SK-N-SH (cell line): ENCODE results near the gene TCF3. TPM values are rescaled to one million over a fixed set of nuclear protein-coding genes. Genes with fewer than 3 reads are reported as not detected.
A peak's percentile ranks its signal among the peaks of the same experiment; 100 is the strongest.

Experiments used
- CTCF ChIA-PET: fragments of 300-600, 350-600 bp; formaldehyde crosslinking; extraction: SDS; loops from one replicate; lab custom pipeline; 2021; lab: Yijun Ruan, JAX
- POLR2A ChIA-PET: fragments of 350-600 bp; sonication (Branson Sonifier 250); formaldehyde crosslinking; extraction: SDS; loops from one replicate; lab custom pipeline; 2020; ENCODE audit warnings: antibody characterized with exemption, inconsistent platforms; lab: Yijun Ruan, JAX
- DNase-seq: peaks from one replicate; pipeline ENCODE4 v3.0.0; 2012
- H2AFZ ChIP-seq: fragments of 200-600 bp; sonication (generic); 2 replicates; pipeline ENCODE4 v1.8.1; 2016; ENCODE audit warnings: antibody characterized with exemption, mild to moderate bottlenecking, low read depth
- H3F3A ChIP-seq: fragments of 200-600 bp; sonication (generic); replicated peaks from 2 replicates; pipeline ENCODE3; 2016; ENCODE audit warnings: antibody characterized with exemption, mild to moderate bottlenecking; ENCODE audit not compliant: insufficient read depth
- H3K27ac ChIP-seq, 2 experiments: fragments of 200-500 bp in 1 of 2; fragments of 200-600 bp in 1 of 2; sonication (Bioruptor generic) in 1 of 2; sonication (generic), shearing (Covaris generic) in 1 of 2; 2 replicates each; pipeline versions ENCODE4 v1.5.1 to v1.6.1; 2014 to 2016; ENCODE audit warnings: low read depth in 2 of 2, inconsistent platforms in 1 of 2, low read length in 1 of 2, mild to moderate bottlenecking in 1 of 2, mixed read lengths in 1 of 2
- H3K27me3 ChIP-seq: fragments of 200-600 bp; sonication (generic), shearing (Covaris generic); 2 replicates; pipeline ENCODE4 v1.6.1; 2016; ENCODE audit warnings: mixed run types; ENCODE audit not compliant: insufficient read depth
- H3K36me3 ChIP-seq, 2 experiments: fragments of 200-500 bp in 1 of 2; fragments of 200-600 bp in 1 of 2; sonication (Bioruptor generic) in 1 of 2; sonication (generic) in 1 of 2; replicated peaks in 1 of 2; 2 replicates each; pipeline versions ENCODE3 to v1.5.1; 2014 to 2016; ENCODE audit warnings: low read length in 1 of 2, mild to moderate bottlenecking in 1 of 2; ENCODE audit not compliant: insufficient read depth in 2 of 2, control insufficient read depth in 1 of 2
- H3K4me1 ChIP-seq, 2 experiments: fragments of 200-500 bp in 1 of 2; fragments of 200-600 bp in 1 of 2; sonication (Bioruptor generic) in 1 of 2; sonication (generic), shearing (Covaris generic) in 1 of 2; 2 replicates each; pipeline versions ENCODE4 v1.5.1 to v1.6.1; 2014 to 2016; ENCODE audit warnings: low read depth in 1 of 2, low read length in 1 of 2, mixed run types in 1 of 2; ENCODE audit not compliant: insufficient read depth in 2 of 2, control insufficient read depth in 1 of 2
- H3K4me2 ChIP-seq: fragments of 200-600 bp; sonication (generic), shearing (Covaris generic); 2 replicates; pipeline ENCODE4 v1.6.1; 2017; ENCODE audit warnings: mixed run types
- H3K4me3 ChIP-seq, 2 experiments: fragments of 200-500 bp in 1 of 2; fragments of 200-600 bp in 1 of 2; sonication (Bioruptor generic) in 1 of 2; sonication (generic), shearing (Covaris generic) in 1 of 2; 2 replicates each; pipeline versions ENCODE4 v1.5.1 to v1.8.1; 2014 to 2016; ENCODE audit warnings: low read depth in 2 of 2, inconsistent platforms in 1 of 2, low read length in 1 of 2, mild to moderate bottlenecking in 1 of 2, mixed read lengths in 1 of 2, moderate library complexity in 1 of 2
- H3K79me2 ChIP-seq: fragments of 200-600 bp; sonication (generic); 2 replicates; pipeline ENCODE4 v1.8.1; 2017; ENCODE audit warnings: mild to moderate bottlenecking; ENCODE audit not compliant: insufficient read depth
- H3K9ac ChIP-seq: fragments of 200-600 bp; sonication (generic); 2 replicates; pipeline ENCODE4 v1.6.1; 2017; ENCODE audit warnings: mixed run types
- H3K9me2 ChIP-seq: fragments of 200-600 bp; sonication (generic); 2 replicates; pipeline ENCODE4 v1.6.1; 2017; ENCODE audit warnings: mixed run types
- H3K9me3 ChIP-seq: fragments of 200-600 bp; sonication (generic); 2 replicates; pipeline ENCODE4 v1.6.1; 2017; ENCODE audit warnings: mixed run types, mild to moderate bottlenecking, moderate library complexity
- H4K20me1 ChIP-seq: fragments of 200-600 bp; sonication (generic); 2 replicates; pipeline ENCODE4 v1.6.1; 2017; ENCODE audit warnings: mild to moderate bottlenecking, mixed run types; ENCODE audit not compliant: insufficient read depth
- CHD2 ChIP-seq: fragments of 150-350 bp; IDR thresholded peaks from 2 replicates; pipeline ENCODE4 v1.6.1; 2018; ENCODE audit warnings: low read length; ENCODE audit not compliant: partially characterized antibody
- ELF1 ChIP-seq: IDR thresholded peaks from 2 replicates; pipeline ENCODE4 v1.4.0; 2012
- EZH2phosphoT487 ChIP-seq: fragments of 200-600 bp; sonication (generic); IDR thresholded peaks from 2 replicates; pipeline ENCODE4 v1.6.1; 2017; ENCODE audit warnings: low read depth, mixed run types, mild to moderate bottlenecking, antibody characterized with exemption, moderate library complexity, borderline replicate concordance
- MEF2A ChIP-seq: IDR thresholded peaks from 2 replicates; pipeline ENCODE4 v1.4.0; 2012; ENCODE audit warnings: low read depth, borderline replicate concordance
- MXI1 ChIP-seq: IDR thresholded peaks from 2 replicates; pipeline ENCODE4 v1.6.1; 2012; ENCODE audit warnings: mild to moderate bottlenecking, low read depth, low read length, improper control_type of control experiment
- POLR2AphosphoS5 ChIP-seq: IDR thresholded peaks from 2 replicates; pipeline ENCODE4 v1.6.1; 2012; ENCODE audit warnings: low read depth, low read length
- RAD21 ChIP-seq: IDR thresholded peaks from 2 replicates; pipeline ENCODE4 v1.6.1; 2012; ENCODE audit warnings: mild to moderate bottlenecking, low read length
- RXRA ChIP-seq: IDR thresholded peaks from 2 replicates; pipeline ENCODE4 v1.4.0; 2012; ENCODE audit warnings: low read depth, mild to moderate bottlenecking, borderline replicate concordance
- SIN3A ChIP-seq: IDR thresholded peaks from 2 replicates; pipeline ENCODE4 v1.6.1; 2012; ENCODE audit warnings: low read depth, mild to moderate bottlenecking, low read length, moderate library complexity, borderline replicate concordance
- SMC3 ChIP-seq: IDR thresholded peaks from 2 replicates; pipeline ENCODE4 v1.6.1; 2012; ENCODE audit warnings: low read depth, low read length, improper control_type of control experiment
- TCF12 ChIP-seq: IDR thresholded peaks from 2 replicates; pipeline ENCODE4 v1.4.0; 2012
- TEAD4 ChIP-seq: IDR thresholded peaks from 2 replicates; pipeline ENCODE4 v1.4.0; 2012; ENCODE audit warnings: mild to moderate bottlenecking, borderline replicate concordance; ENCODE audit not compliant: insufficient read depth
- YY1 ChIP-seq: IDR thresholded peaks from 2 replicates; pipeline ENCODE4 v1.4.0; 2012; ENCODE audit warnings: low read depth, mild to moderate bottlenecking
- WGBS: methylation state at CpG from one replicate; pipeline ENCODE4 v1.1.6; 2017; ENCODE audit warnings: low lambda C conversion rate; 5-methylcytosine and 5-hydroxymethylcytosine counted together
- polyA plus RNA-seq, 3 experiments: library from polyadenylated mRNA; depleted of rRNA; stranded (reverse); fragments of >200 nt; gene quantifications; 2 replicates each; pipeline ENCODE4 v1.2.3, GENCODE V29; 2012
- TF ChIP-seq, protein P1 (sequence below): fragments of 200-600 bp; sonication (generic); IDR thresholded peaks from 2 replicates; pipeline ENCODE4 v1.6.1; 2017; ENCODE audit warnings: antibody characterized with exemption, mild to moderate bottlenecking, moderate library complexity
- TF ChIP-seq, protein P2 (sequence below): IDR thresholded peaks from 2 replicates; pipeline ENCODE4 v1.4.0; 2012; ENCODE audit warnings: low read depth, borderline replicate concordance
- TF ChIP-seq, protein P3 (sequence below): IDR thresholded peaks from 2 replicates; pipeline ENCODE4 v1.4.0; 2012; ENCODE audit warnings: low read depth
- TF ChIP-seq, protein P4 (sequence below): fragments of 150-350 bp; IDR thresholded peaks from 2 replicates; pipeline ENCODE4 v1.6.1; 2016; ENCODE audit warnings: mild to moderate bottlenecking, low read depth, low read length

Gene TCF3
- polyA plus RNA-seq, 1 of the 3 experiments (the other 2 are of a cell fraction) = 104 TPM

DNA sequence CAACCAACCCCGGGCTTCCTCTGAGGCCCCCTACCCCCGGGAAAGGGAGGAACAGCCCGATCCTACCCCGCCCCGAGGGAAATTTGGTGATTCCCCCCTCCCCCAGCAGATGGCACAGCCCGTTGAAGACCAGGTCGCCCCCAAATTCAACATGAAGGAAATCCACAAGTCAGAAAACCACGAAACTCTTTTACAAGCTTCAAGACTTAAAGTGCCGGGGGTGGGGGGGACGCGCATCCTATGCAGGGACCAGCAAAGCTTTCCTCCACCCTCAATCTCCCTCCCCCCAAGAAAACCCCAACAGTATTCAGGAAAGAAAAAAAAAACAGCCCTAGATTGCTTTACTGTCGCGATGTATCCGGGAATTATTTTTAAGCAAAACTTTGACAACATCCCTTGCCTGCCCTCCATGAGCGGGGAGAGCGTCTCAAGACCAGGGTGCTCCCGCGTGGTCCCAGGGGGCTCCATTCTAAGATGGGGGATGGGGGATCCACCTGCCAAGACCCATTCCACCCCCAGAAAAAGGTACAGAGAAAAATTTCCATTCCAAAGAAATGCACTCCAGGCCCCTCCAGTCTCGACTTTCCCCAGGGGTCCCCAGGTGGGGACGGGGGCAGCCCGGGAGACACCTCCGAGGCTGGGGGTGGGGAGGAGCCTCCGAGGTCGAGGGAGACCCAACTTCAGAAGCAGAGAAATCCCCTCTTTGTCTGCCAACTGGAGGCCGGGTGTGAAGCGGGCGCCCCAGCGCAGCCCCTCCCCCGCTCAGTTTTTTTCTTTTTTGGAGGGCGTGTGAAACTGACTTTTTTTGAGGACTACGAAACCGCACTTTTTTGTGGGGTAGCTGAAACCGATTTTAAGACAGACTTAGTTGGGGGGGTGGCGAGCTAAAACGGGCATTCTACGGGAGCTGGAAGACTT, 1.5 kb downstream of the TCF3 start:
- H3K4me1 ChIP-seq = peaks cover 0 to 9% of the 10 kb centered on the region in 2 experiments; a peak in 2 of 4 replicates
- H2AFZ ChIP-seq = no peak overlapping the region
- H3K9me3 ChIP-seq = no peaks in the 10 kb centered on the region
- H3K79me2 ChIP-seq = peaks cover 56% of the 10 kb centered on the region
- H3K4me3 ChIP-seq = peak overlapping the region; percentile 83 to 91
- H3K9ac ChIP-seq = peak overlapping the region; percentile 84
- WGBS = 15% methylated on average over 36 of the region's 36 CpGs
- CTCF ChIA-PET = interaction anchor here (1.1 to 1.6 kb wide), 6 partner anchors 15 to 120 kb away, joined by 3 to 12 read pairs (median 5); partner anchors contain the start of gene UQCR11
- TF ChIP-seq, protein P1, sequence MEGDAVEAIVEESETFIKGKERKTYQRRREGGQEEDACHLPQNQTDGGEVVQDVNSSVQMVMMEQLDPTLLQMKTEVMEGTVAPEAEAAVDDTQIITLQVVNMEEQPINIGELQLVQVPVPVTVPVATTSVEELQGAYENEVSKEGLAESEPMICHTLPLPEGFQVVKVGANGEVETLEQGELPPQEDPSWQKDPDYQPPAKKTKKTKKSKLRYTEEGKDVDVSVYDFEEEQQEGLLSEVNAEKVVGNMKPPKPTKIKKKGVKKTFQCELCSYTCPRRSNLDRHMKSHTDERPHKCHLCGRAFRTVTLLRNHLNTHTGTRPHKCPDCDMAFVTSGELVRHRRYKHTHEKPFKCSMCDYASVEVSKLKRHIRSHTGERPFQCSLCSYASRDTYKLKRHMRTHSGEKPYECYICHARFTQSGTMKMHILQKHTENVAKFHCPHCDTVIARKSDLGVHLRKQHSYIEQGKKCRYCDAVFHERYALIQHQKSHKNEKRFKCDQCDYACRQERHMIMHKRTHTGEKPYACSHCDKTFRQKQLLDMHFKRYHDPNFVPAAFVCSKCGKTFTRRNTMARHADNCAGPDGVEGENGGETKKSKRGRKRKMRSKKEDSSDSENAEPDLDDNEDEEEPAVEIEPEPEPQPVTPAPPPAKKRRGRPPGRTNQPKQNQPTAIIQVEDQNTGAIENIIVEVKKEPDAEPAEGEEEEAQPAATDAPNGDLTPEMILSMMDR = 0 out of 2 replicates have a peak, but pooled peaks have one; percentile 8
- no peak for TF ChIP-seq RXRA
- H4K20me1 ChIP-seq = peaks cover 42% of the 10 kb centered on the region
- H3K27me3 ChIP-seq = no peaks in the 10 kb centered on the region
- peak; percentile 73 for DNase-seq
- POLR2A ChIA-PET = interaction anchor here (1.1 kb wide), 1 partner anchor 45 kb away, joined by 3 read pairs; the partner anchor contains the start of gene UQCR11
- peak overlapping the region in 1 of 2 experiments; percentile 78; a peak in 3 of 4 replicates for H3K27ac ChIP-seq
- H3K4me2 ChIP-seq = peak overlapping the region; percentile 97
- peaks cover 3% of the 10 kb centered on the region for H3F3A ChIP-seq
- peaks cover 6 to 31% of the 10 kb centered on the region in 2 experiments for H3K36me3 ChIP-seq
- no peaks in the 10 kb centered on the region for H3K9me2 ChIP-seq

DNA sequence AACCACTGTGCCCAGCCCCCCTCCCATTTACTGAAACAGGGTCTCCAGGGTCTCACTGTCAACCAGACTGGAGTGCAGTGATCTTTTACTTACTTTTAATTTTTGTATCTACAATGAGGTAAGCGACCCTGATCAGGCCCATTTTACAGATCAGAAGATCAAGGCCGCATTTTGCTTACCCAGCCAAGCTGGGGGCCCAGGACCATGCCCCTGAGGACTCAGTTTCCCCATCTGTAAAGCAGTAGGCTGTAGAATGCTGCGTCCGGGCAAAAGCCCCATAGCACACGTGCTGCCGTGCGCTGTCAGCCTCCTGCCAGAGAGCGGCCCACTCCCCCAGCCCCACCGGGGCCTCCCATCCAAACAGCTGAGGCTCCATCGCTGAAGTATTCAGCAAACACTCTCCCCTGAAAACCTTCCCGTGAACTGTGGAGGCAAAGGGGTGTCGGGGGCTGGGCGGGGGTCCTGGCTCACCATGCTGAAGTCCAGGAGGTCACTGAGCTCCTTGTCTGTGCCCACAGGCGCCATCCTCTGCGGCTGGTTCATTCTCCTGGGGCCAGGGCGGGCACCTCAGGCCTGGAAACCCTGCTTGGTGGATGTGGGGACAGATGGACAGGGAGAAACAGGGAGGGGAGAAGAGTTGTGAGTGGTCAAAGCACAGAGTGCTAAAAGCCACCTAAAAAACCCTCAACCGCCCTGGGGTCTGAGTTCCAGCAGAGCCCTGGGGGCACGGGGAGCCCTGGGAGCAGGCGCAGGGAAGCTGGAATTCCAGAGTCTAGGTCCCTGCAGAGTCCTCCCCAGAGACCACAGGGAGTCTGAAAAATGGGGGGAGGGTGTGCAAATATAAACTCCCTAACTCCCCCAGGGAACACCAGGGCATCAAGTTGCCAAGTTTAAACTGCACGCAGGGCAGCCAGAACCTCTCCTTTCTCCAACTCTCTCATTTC, 2.4 kb downstream of the TCF3 start:
- 93% methylated on average over 13 of the region's 20 CpGs for WGBS
- Histone ChIP-seq H4K20me1 (peaks cover 49% of the 10 kb centered on the region), H3K27ac (no peak overlapping the region), H3K4me2 (peak overlapping the region; percentile 97), H3K4me3 (peak overlapping the region; percentile 83 to 91), H2AFZ (no peak overlapping the region), H3K79me2 (peaks cover 56% of the 10 kb centered on the region), H3F3A (peaks cover 3% of the 10 kb centered on the region), H3K9me2 (no peaks in the 10 kb centered on the region), H3K27me3 (no peaks in the 10 kb centered on the region), H3K4me1 (peaks cover 0 to 9% of the 10 kb centered on the region in 2 experiments; a peak in 2 of 4 replicates), H3K36me3 (peaks cover 9 to 38% of the 10 kb centered on the region in 2 experiments), H3K9me3 (no peaks in the 10 kb centered on the region), H3K9ac (peak overlapping the region; percentile 84; the same call in 1 of the 2 replicates)
- ChIA-PET CTCF (interaction anchor here (1.1 to 1.7 kb wide), 3 partner anchors 14 to 44 kb away, joined by 3 to 8 read pairs (median 4); partner anchors contain the start of gene UQCR11), POLR2A (interaction anchor here (0.5 kb wide), 1 partner anchor 287 kb away, joined by 4 read pairs; no protein-coding TSS in a partner anchor)
- DNase-seq = no peak
- TF ChIP-seq, protein P2, sequence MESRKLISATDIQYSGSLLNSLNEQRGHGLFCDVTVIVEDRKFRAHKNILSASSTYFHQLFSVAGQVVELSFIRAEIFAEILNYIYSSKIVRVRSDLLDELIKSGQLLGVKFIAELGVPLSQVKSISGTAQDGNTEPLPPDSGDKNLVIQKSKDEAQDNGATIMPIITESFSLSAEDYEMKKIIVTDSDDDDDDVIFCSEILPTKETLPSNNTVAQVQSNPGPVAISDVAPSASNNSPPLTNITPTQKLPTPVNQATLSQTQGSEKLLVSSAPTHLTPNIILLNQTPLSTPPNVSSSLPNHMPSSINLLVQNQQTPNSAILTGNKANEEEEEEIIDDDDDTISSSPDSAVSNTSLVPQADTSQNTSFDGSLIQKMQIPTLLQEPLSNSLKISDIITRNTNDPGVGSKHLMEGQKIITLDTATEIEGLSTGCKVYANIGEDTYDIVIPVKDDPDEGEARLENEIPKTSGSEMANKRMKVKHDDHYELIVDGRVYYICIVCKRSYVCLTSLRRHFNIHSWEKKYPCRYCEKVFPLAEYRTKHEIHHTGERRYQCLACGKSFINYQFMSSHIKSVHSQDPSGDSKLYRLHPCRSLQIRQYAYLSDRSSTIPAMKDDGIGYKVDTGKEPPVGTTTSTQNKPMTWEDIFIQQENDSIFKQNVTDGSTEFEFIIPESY = no peak
- TF ChIP-seq TEAD4 (no peak), TCF12 (no peak), EZH2phosphoT487 (no peak), YY1 (no peak), SMC3 (no peak), RAD21 (no peak), ELF1 (no peak), MXI1 (no peak), CHD2 (no peak), SIN3A (no peak), MEF2A (no peak), POLR2AphosphoS5 (no peak)
- TF ChIP-seq, protein P3, sequence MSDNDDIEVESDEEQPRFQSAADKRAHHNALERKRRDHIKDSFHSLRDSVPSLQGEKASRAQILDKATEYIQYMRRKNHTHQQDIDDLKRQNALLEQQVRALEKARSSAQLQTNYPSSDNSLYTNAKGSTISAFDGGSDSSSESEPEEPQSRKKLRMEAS = no peak
- TF ChIP-seq, protein P4, sequence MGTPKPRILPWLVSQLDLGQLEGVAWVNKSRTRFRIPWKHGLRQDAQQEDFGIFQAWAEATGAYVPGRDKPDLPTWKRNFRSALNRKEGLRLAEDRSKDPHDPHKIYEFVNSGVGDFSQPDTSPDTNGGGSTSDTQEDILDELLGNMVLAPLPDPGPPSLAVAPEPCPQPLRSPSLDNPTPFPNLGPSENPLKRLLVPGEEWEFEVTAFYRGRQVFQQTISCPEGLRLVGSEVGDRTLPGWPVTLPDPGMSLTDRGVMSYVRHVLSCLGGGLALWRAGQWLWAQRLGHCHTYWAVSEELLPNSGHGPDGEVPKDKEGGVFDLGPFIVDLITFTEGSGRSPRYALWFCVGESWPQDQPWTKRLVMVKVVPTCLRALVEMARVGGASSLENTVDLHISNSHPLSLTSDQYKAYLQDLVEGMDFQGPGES = no peak
